ENCODE results near the gene CELF1. TPM values are rescaled to one million over a fixed set of nuclear protein-coding genes. Genes with fewer than 3 reads are reported as not detected.

CELF1 gene
- total RNA-seq, 2 donors from 2014 or later: 105 to 128 TPM

GRCh38 chr11:47441421-47441820 lies 111.5 kb downstream of the CELF1 start:
- DNase-seq (ENCODE audit: low spot score in 2 of 2) (no peak), ATAC-seq (no peak)
- Mint-ChIP-seq H3K27ac (no peak overlapping the region), H3K9me3 (no peaks in the 10 kb centered on the region), H3K36me3 (no peaks in the 10 kb centered on the region)

GRCh38 chr11:47440054-47440476 lies 112.9 kb downstream of the CELF1 start:
- DNase-seq (ENCODE audit: low spot score in 2 of 2): no peak
- ATAC-seq: no peak
- H3K27ac Mint-ChIP-seq: no peak overlapping the region

GRCh38 chr11:47438721-47439120 lies 114.2 kb downstream of the CELF1 start:
- no peaks in the 10 kb centered on the region for H3K9me3 Mint-ChIP-seq
- ATAC-seq: no peak
- no peaks in the 10 kb centered on the region for H3K36me3 Mint-ChIP-seq
- no peak overlapping the region for H3K27ac Mint-ChIP-seq
- no peak for DNase-seq (ENCODE audit: low spot score in 2 of 2)

More at GRCh38 chr11:47440054-47440476, 112.9 kb downstream of the CELF1 start:
- Mint-ChIP-seq H3K9me3 (no peaks in the 10 kb centered on the region), H3K36me3 (no peaks in the 10 kb centered on the region)

- H3K27ac Mint-ChIP-seq: no peak overlapping the region
- H3K36me3 Mint-ChIP-seq: no peaks in the 10 kb centered on the region
- no peak for DNase-seq (ENCODE audit: low spot score in 2 of 2)
- no peak for ATAC-seq
- no peaks in the 10 kb centered on the region for H3K9me3 Mint-ChIP-seq
Measured at GRCh38 chr11:47437746-47438418, 115.0 kb downstream of the CELF1 start.

GRCh38 chr11:47437218-47437745 lies 115.7 kb downstream of the CELF1 start:
- Mint-ChIP-seq H3K9me3 (no peaks in the 10 kb centered on the region), H3K36me3 (no peaks in the 10 kb centered on the region), H3K27ac (no peak overlapping the region)
- no peak for DNase-seq (ENCODE audit: low spot score in 2 of 2)
- no peak for ATAC-seq

GRCh38 chr11:47436726-47437125 lies 116.2 kb downstream of the CELF1 start:
- no peak overlapping the region for H3K27ac Mint-ChIP-seq
- no peaks in the 10 kb centered on the region for H3K36me3 Mint-ChIP-seq
- ATAC-seq: no peak
- DNase-seq (ENCODE audit: low spot score in 2 of 2): no peak
- H3K9me3 Mint-ChIP-seq: no peaks in the 10 kb centered on the region

GRCh38 chr11:47435687-47436086 lies 117.2 kb downstream of the CELF1 start:
- no peak for ATAC-seq
- H3K27ac Mint-ChIP-seq: no peak overlapping the region
- H3K36me3 Mint-ChIP-seq: no peaks in the 10 kb centered on the region
- no peak for DNase-seq (ENCODE audit: low spot score in 2 of 2)
- H3K9me3 Mint-ChIP-seq: no peaks in the 10 kb centered on the region

- Mint-ChIP-seq H3K9me3 (no peaks in the 10 kb centered on the region), H3K36me3 (no peaks in the 10 kb centered on the region), H3K27ac (peak overlapping the region in 1 of 2 donors; percentile 44)
- ATAC-seq (no peak), DNase-seq (ENCODE audit: low spot score in 2 of 2) (no peak)
Measured at GRCh38 chr11:47434011-47434786, 118.7 kb downstream of the CELF1 start.

GRCh38 chr11:47433157-47433556 lies 119.8 kb downstream of the CELF1 start:
- H3K36me3 Mint-ChIP-seq: no peaks in the 10 kb centered on the region
- DNase-seq (ENCODE audit: low spot score in 2 of 2) (no peak), ATAC-seq (no peak)
- H3K9me3 Mint-ChIP-seq: no peaks in the 10 kb centered on the region
- no peak overlapping the region for H3K27ac Mint-ChIP-seq

GRCh38 chr11:47431356-47432083 lies 121.4 kb downstream of the CELF1 start:
- no peak for ATAC-seq
- no peak for DNase-seq (ENCODE audit: low spot score in 2 of 2)
- peaks cover 0 to 2% of the 10 kb centered on the region in 2 donors for H3K36me3 Mint-ChIP-seq
- no peaks in the 10 kb centered on the region for H3K9me3 Mint-ChIP-seq
- no peak overlapping the region for H3K27ac Mint-ChIP-seq

GRCh38 chr11:47430524-47430923 lies 122.4 kb downstream of the CELF1 start:
- Mint-ChIP-seq H3K27ac (no peak overlapping the region), H3K9me3 (no peaks in the 10 kb centered on the region), H3K36me3 (peaks cover 10 to 12% of the 10 kb centered on the region in 2 donors)
- ATAC-seq (no peak), DNase-seq (ENCODE audit: low spot score in 2 of 2) (no peak)

GRCh38 chr11:47426062-47426956 lies 126.6 kb downstream of the CELF1 start, which contains the start of gene PSMC3:
Gene PSMC3, minus strand, starts transcription at chr11:47426439. Its CDS starts 160 bp downstream, at chr11:47426279.
- peaks cover 32 to 33% of the 10 kb centered on the region in 2 donors for H3K36me3 Mint-ChIP-seq

GRCh38 chr11:47425611-47426010 lies 127.3 kb downstream of the CELF1 start:
- no peak for ATAC-seq
- H3K27ac Mint-ChIP-seq: peak overlapping the region; percentile 99 to 100
- peaks cover 33 to 36% of the 10 kb centered on the region in 2 donors for H3K36me3 Mint-ChIP-seq
- no peaks in the 10 kb centered on the region for H3K9me3 Mint-ChIP-seq
- no peak for DNase-seq (ENCODE audit: low spot score in 2 of 2)

More at GRCh38 chr11:47426062-47426956, 126.6 kb downstream of the CELF1 start, which contains the start of gene PSMC3:
- Mint-ChIP-seq H3K27ac (peak within 1 kb of the TSS; percentile 99 to 100), H3K9me3 (no peaks in the 10 kb centered on the region)
- peak; percentile 95 to 97 for ATAC-seq
- DNase-seq (ENCODE audit: low spot score in 2 of 2): peak; percentile 96 to 99

GRCh38 chr11:47418454-47419259 lies 134.3 kb downstream of the CELF1 start:
- H3K36me3 Mint-ChIP-seq: peaks cover 8 to 23% of the 10 kb centered on the region in 2 donors
- no peak for ATAC-seq
- no peaks in the 10 kb centered on the region for H3K9me3 Mint-ChIP-seq
- DNase-seq (ENCODE audit: low spot score in 2 of 2): no peak
- peak overlapping the region; percentile 62 to 95 for H3K27ac Mint-ChIP-seq

- DNase-seq (ENCODE audit: low spot score in 2 of 2) (no peak), ATAC-seq (no peak)
- H3K9me3 Mint-ChIP-seq: no peaks in the 10 kb centered on the region
- peaks cover 6 to 22% of the 10 kb centered on the region in 2 donors for H3K36me3 Mint-ChIP-seq
- H3K27ac Mint-ChIP-seq: peak overlapping the region; percentile 62 to 95
Measured at GRCh38 chr11:47417712-47418111, 135.2 kb downstream of the CELF1 start.
